ENCODE data around the gene MAPK8IP2. TPM values are rescaled to one million over a fixed set of nuclear protein-coding genes. Genes with fewer than 3 reads are reported as not detected.
"Not testable (repeated sequence)": the region's sequence is repeated elsewhere in the genome, so short reads cannot be mapped to it uniquely, and the experiment has no call there.

The MAPK8IP2 gene
- total RNA-seq, 2 donors from 2014 or later, result 1.2 to 1.4 TPM

GRCh38 chr22:50633086-50633485 lies 32.5 kb downstream of the MAPK8IP2 start:
- no peaks in the 10 kb centered on the region for H3K9me3 ChIP-seq
- no peak overlapping the region for H3K27ac ChIP-seq
- intact Hi-C loops (cut with DNase I), result no loop called here
- H3K4me1 ChIP-seq, result no peaks in the 10 kb centered on the region
- TF ChIP-seq CTCF (IDR thresholded peaks at IDR 0.05), result no peak
- no peak overlapping the region for H3K9ac ChIP-seq (ENCODE audit: low read depth in 2 of 2, low read length in 2 of 2)
- H3K27me3 ChIP-seq, result no peaks in the 10 kb centered on the region
- no peak overlapping the region for H3K4me3 ChIP-seq
- no peak for DNase-seq
- no peaks in the 10 kb centered on the region for H3K36me3 ChIP-seq

GRCh38 chr22:50633771-50634170 lies 33.2 kb downstream of the MAPK8IP2 start:
- Histone ChIP-seq H3K9me3 (no peaks in the 10 kb centered on the region), H3K27ac (no peak overlapping the region), H3K9ac (ENCODE audit: low read depth in 2 of 2, low read length in 2 of 2) (no peak overlapping the region), H3K4me3 (no peak overlapping the region), H3K4me1 (no peaks in the 10 kb centered on the region), H3K36me3 (no peaks in the 10 kb centered on the region), H3K27me3 (no peaks in the 10 kb centered on the region)
- no peak for TF ChIP-seq CTCF (IDR thresholded peaks at IDR 0.05)
- intact Hi-C loops (cut with DNase I), result no loop called here
- no peak for DNase-seq

GRCh38 chr22:50635591-50635990 lies 35.0 kb downstream of the MAPK8IP2 start:
- no peaks in the 10 kb centered on the region for H3K4me1 ChIP-seq
- no peak overlapping the region for H3K27ac ChIP-seq
- no peak overlapping the region for H3K9ac ChIP-seq (ENCODE audit: low read depth in 2 of 2, low read length in 2 of 2)
- intact Hi-C loops (cut with DNase I), result no loop called here
- H3K36me3 ChIP-seq, result no peaks in the 10 kb centered on the region
- no peaks in the 10 kb centered on the region for H3K9me3 ChIP-seq
- no peaks in the 10 kb centered on the region for H3K27me3 ChIP-seq
- no peak for DNase-seq
- no peak overlapping the region for H3K4me3 ChIP-seq
- no peak for TF ChIP-seq CTCF (IDR thresholded peaks at IDR 0.05)

- H3K27ac ChIP-seq; H3K9ac ChIP-seq (ENCODE audit: low read depth in 2 of 2, low read length in 2 of 2); intact Hi-C loops (cut with DNase I); DNase-seq; H3K4me3 ChIP-seq; H3K4me1 ChIP-seq; H3K36me3 ChIP-seq; H3K27me3 ChIP-seq; H3K9me3 ChIP-seq: not testable (repeated sequence)
Observed at GRCh38 chr22:50640296-50640695, 39.7 kb downstream of the MAPK8IP2 start.

GRCh38 chr22:50640857-50641647 lies 40.5 kb downstream of the MAPK8IP2 start:
- TF ChIP-seq CTCF (IDR thresholded peaks at IDR 0.05), result no peak
- Histone ChIP-seq H3K36me3 (no peaks in the 10 kb centered on the region), H3K9me3 (no peaks in the 10 kb centered on the region), H3K27me3 (no peaks in the 10 kb centered on the region), H3K4me3 (no peak overlapping the region), H3K4me1 (no peaks in the 10 kb centered on the region), H3K9ac (ENCODE audit: low read depth in 2 of 2, low read length in 2 of 2) (no peak overlapping the region), H3K27ac (no peak overlapping the region)
- no peak for DNase-seq
- intact Hi-C loops (cut with DNase I), result no loop called here
